ENCODE data around the gene CMKLR1. TPM values are rescaled to one million over a fixed set of nuclear protein-coding genes. Genes with fewer than 3 reads are reported as not detected.

CMKLR1 gene
- total RNA-seq (2022; extraction: Qiagen RNA extraction): 0.03 TPM in 1 of 5 replicates, not detected in the others

GRCh38 chr12:108338915-108339657 is at the start of gene CMKLR1:
Gene CMKLR1 (minus strand): TSS chr12:108339311. CDS start chr12:108293591, 45,720 bp downstream.

Other genes starting within 250 kb of the CMKLR1 start
- not detected in 5 replicates for gene WSCD2, start 210.0 kb downstream of the CMKLR1 start, total RNA-seq (2022; extraction: Qiagen RNA extraction)
- gene FICD, start 176.0 kb upstream of the CMKLR1 start, total RNA-seq (2022; extraction: Qiagen RNA extraction): 2.6 to 3.3 TPM (median 3.1 TPM) in 5 replicates
- 39.8 to 46.1 TPM (median 41.7 TPM) in 5 replicates for gene SART3, start 221.9 kb upstream of the CMKLR1 start, total RNA-seq (2022; extraction: Qiagen RNA extraction)
- gene ISCU, start 223.3 kb upstream of the CMKLR1 start, total RNA-seq (2022; extraction: Qiagen RNA extraction): 91.6 to 111 TPM (median 97.2 TPM) in 5 replicates

Data from A549 treated with CORT108297 at 1 μM for 4 hours (cell line).